22Rv1 (cell line): Measurements from ENCODE around the gene MX2.

Source experiments
- H3K27ac ChIP-seq: fragments of 450-650 bp; 2 replicates; pipeline ENCODE4 v1.5.1; 2017
- ZFX ChIP-seq: fragments of 450-650 bp; IDR thresholded peaks from 2 replicates; pipeline ENCODE4 v1.6.1; 2017; ENCODE audit warnings: antibody characterized with exemption, borderline replicate concordance
- TF ChIP-seq, protein P1 (sequence below): fragments of 450-650 bp; IDR thresholded peaks from 2 replicates; pipeline ENCODE4 v1.5.1; 2017; ENCODE audit warnings: mild to moderate bottlenecking

The MX2 gene

DNA sequence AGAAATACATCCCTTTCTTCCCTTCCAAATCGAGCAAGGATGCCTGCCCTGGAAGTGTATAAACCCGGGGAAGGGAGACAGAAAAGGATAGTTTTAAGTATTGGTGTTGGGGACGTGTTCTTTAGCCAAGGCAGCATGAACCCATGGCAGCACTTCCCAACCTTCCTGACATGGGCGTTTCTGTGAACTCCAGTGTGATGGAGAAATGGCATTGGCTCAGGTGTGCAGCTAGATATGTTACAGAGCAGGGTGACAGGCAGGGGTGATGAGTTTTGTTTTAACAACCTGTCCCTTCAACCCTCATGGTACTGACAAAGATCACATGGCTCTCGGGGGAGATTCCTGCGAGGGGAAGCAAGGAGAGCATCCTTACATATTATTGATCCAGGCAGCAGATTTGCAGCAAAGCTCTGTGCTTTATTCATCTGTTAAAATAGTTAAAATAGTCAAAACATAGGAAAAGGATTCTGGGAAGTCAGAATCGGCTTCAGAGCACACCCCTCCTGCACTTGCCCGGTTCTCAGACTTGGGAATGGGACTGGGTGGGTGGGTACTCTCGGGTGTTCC lies 68.2 kb downstream of the MX2 start:
- no peak for TF ChIP-seq ZFX
- TF ChIP-seq, protein P1, sequence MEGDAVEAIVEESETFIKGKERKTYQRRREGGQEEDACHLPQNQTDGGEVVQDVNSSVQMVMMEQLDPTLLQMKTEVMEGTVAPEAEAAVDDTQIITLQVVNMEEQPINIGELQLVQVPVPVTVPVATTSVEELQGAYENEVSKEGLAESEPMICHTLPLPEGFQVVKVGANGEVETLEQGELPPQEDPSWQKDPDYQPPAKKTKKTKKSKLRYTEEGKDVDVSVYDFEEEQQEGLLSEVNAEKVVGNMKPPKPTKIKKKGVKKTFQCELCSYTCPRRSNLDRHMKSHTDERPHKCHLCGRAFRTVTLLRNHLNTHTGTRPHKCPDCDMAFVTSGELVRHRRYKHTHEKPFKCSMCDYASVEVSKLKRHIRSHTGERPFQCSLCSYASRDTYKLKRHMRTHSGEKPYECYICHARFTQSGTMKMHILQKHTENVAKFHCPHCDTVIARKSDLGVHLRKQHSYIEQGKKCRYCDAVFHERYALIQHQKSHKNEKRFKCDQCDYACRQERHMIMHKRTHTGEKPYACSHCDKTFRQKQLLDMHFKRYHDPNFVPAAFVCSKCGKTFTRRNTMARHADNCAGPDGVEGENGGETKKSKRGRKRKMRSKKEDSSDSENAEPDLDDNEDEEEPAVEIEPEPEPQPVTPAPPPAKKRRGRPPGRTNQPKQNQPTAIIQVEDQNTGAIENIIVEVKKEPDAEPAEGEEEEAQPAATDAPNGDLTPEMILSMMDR = no peak

DNA sequence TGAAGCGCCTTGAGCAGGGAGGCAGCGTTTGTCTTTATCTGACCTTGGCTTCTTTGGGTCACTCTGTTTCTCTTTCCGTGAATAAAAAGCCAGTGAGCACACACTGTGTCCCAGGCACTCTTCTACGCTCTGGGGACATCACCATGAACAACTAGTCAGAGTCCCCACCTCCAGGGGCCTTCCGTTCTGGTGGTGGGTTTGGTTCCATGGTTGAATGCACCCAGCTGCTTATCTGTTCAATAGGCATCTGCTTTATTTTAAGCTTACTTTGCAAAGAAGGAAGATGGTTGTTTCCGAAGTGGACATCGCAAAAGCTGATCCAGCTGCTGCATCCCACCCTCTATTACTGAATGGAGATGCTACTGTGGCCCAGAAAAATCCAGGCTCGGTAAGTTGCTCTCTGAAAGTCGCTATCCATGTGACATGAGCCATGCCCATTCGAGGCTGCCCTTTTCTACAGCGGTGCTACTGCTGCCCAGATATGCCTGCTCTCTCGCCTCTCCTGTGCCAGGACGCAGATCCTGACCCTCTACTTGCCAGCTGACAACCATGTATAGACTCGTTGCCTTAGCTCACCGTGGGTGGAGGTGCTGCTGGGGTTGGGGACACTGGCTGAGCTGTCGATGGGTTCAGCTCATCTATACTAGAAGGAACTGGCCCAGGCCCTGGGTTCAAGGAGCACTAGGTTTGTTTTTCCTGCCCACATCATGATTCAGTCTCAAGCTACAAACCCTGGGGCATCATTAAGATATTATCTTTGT lies 70.1 kb downstream of the MX2 start:
- H3K27ac ChIP-seq = no peak overlapping the region
- TF ChIP-seq, protein P1 = no peak
- no peak for TF ChIP-seq ZFX

More for the DNA sequence above, 68.2 kb downstream of the MX2 start:
- H3K27ac ChIP-seq = no peak overlapping the region

DNA sequence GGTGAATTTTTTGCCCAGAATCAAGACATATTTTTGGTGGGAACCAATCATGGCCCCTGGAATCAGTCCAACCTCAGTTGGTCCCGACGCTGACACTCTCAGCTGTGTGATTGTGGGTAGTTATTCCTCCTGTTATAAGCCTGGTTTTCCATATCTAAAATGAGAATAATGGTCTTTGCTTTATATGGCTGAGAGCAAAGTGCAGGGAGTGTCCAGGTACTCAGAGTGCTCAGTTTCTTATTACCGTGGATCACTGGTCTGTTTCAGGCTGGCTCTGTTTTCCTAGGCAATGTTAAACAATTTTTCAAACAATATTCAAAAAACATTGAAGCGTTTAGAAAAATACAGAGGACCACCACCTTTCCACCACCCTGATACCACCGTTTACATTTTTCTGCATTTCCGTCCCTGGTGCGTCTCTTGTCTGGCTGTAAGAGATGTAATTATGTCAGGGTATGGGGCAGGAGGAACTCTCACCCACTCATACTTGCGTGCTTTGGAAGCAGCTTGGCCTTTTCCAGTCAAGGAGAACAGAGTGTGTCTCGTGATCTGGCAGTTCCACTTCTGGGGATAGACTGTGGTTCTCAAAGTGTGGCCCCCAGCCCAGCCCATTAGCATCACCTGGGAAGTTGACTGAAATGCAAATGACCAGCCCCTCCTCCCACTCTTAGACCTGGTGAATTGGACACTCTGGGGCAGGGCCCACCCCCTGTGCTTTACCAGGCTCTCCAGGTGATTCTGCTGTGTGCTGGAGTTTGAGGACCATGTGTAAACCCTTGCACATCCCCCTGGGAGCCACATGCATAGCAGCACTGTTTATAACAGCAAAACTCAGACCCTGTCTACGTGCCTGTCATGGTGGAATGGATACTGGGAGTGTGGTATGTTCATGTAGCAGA lies 71.0 kb downstream of the MX2 start:
- TF ChIP-seq, protein P1 = no peak
- TF ChIP-seq ZFX = no peak
- H3K27ac ChIP-seq = no peak overlapping the region

DNA sequence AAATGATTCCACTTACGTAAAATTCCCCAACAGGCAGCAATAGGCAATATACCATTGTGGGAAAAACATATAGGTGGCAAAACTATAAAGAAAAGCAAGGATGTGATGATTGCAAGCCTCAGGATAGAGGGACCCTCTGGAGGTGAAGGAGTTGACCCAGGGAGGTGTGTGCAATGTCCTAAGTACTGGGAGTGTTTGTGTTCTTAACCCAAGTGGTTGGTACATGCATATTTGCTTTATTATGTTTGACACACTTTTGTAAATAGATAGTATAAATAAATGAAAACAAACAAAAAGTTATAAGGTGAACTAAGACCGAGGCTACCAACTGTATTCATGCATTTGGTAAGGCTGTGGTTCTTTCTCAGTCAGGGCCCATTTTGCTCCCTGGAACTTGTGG lies 71.7 kb downstream of the MX2 start:
- TF ChIP-seq, protein P1 = no peak
- no peak for TF ChIP-seq ZFX
- no peak overlapping the region for H3K27ac ChIP-seq

DNA sequence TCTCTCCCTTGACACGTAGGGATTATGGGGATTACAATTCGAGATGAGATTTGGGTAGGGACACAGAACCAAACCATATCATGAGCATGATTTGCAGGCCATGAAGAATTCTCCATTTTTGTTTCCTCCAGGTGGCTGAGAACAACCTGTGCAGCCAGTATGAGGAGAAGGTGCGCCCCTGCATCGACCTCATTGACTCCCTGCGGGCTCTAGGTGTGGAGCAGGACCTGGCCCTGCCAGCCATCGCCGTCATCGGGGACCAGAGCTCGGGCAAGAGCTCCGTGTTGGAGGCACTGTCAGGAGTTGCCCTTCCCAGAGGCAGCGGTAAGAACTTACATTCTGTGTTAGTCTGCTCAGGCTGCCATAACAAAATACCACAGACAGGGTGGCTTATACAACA lies 73.9 kb downstream of the MX2 start:
- H3K27ac ChIP-seq = no peak overlapping the region
- TF ChIP-seq, protein P1 = no peak
- TF ChIP-seq ZFX = no peak

DNA sequence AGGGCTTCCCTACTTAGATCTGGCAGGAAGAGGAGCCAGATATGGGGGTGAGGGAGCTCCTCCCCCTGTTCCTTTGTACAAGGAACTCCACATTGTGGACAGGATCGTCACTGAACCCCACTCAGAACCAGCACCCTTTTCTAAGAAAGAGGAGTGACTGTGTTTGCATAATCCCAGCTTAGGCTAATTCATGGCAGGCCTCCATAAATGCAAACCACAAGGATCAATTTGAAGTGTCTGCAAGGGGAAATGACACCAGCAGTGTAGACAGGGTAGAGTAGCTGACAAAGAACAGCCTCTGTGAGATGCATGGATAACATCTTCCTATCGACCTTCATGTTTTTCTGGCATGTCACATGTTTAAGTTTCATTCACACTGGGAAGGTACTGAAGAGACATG lies 75.9 kb downstream of the MX2 start:
- no peak for TF ChIP-seq ZFX
- TF ChIP-seq, protein P1 = no peak
- no peak overlapping the region for H3K27ac ChIP-seq
